WTC11 (cell line): ENCODE measurements around the gene OVAAL.

Experiments used
- AFF4 ChIP-seq: sonication (generic); formaldehyde crosslinking; IDR thresholded peaks from 2 replicates; pipeline ENCODE4 v1.8.1; 2023; ENCODE audit warnings: mild to moderate bottlenecking, missing genetic modification reagents, borderline replicate concordance
- CTCF ChIP-seq: fragments of 200-600 bp; IDR thresholded peaks from 2 replicates; pipeline ENCODE4 v1.8.0; 2022; ENCODE audit warnings: antibody characterized with exemption
- NFYB ChIP-seq: sonication (generic); formaldehyde crosslinking; conservative IDR thresholded peaks from 2 replicates; pipeline ENCODE4 v1.8.0; 2022; ENCODE audit warnings: low read depth, missing genetic modification reagents
- TEAD4 ChIP-seq: sonication (generic); formaldehyde crosslinking; IDR thresholded peaks from 2 replicates; pipeline ENCODE4 v1.8.0; 2022; ENCODE audit warnings: mild to moderate bottlenecking, missing genetic modification reagents
- ZNF232 ChIP-seq: sonication (generic); formaldehyde crosslinking; IDR thresholded peaks from 2 replicates; pipeline ENCODE4 v1.8.0; 2022; ENCODE audit warnings: mild to moderate bottlenecking, missing genetic modification reagents
- ZNF423 ChIP-seq: fragments of 250-450 bp; sonication (Bioruptor Pico); IDR thresholded peaks from 2 replicates; pipeline ENCODE4 v2.1.2; 2022; ENCODE audit warnings: mild to moderate bottlenecking, moderate library complexity

GRCh38 chr1:180566495-180566894 lies 7.7 kb downstream of the OVAAL start:
- TF ChIP-seq CTCF (no peak), NFYB (CRISPR knock-in tag) (no peak), TEAD4 (CRISPR knock-in tag) (no peak), ZNF423 (no peak), ZNF232 (CRISPR knock-in tag) (no peak), AFF4 (no peak)
